Natural killer cell (primary cell): Measurements from ENCODE around the gene PRKD3. TPM values are rescaled to one million over a fixed set of nuclear protein-coding genes. Genes with fewer than 3 reads are reported as not detected.

Experiments used
- ATAC-seq, 3 donors: fragments of 150-1000 bp in 2 of 3; fragments of 200-7000 bp in 1 of 3; cut with Tn5 transposase; 1 replicate in 1 of 3; 2 replicates in 2 of 3; pipeline ENCODE4 v1.10.0; 2021; ENCODE audit warnings: mild to moderate bottlenecking in 2 of 3, moderate library complexity in 2 of 3
- DNase-seq, 2 donors: peaks; one replicate each; pipeline versions ENCODE4 v3.0.0 to v3.0.0-alpha.2; 2013 to 2021; ENCODE audit warnings: mixed read lengths in 1 of 2
- H3K27ac ChIP-seq: one replicate; pipeline ENCODE4 v1.5.1; 2013; ENCODE audit warnings: mild to moderate bottlenecking, low read length
- H3K27me3 ChIP-seq: one replicate; pipeline ENCODE4 v1.6.1; 2013; ENCODE audit warnings: low read length; ENCODE audit not compliant: control insufficient read depth, insufficient read depth
- H3K36me3 ChIP-seq: one replicate; pipeline ENCODE4 v1.6.1; 2013; ENCODE audit warnings: low read length; ENCODE audit not compliant: control insufficient read depth, insufficient read depth
- H3K4me1 ChIP-seq: one replicate; pipeline ENCODE4 v1.6.1; 2013; ENCODE audit warnings: low read length; ENCODE audit not compliant: control insufficient read depth, insufficient read depth
- H3K4me3 ChIP-seq: one replicate; pipeline ENCODE4 v1.5.1; 2013; ENCODE audit warnings: low read length
- H3K9me3 ChIP-seq: one replicate; pipeline ENCODE4 v1.6.1; 2013; ENCODE audit warnings: low read length; ENCODE audit not compliant: control insufficient read depth, insufficient read depth
- H3K27ac Mint-ChIP-seq, 2 donors: one replicate each; pipeline ENCODE4 v1.8.0; 2022; ENCODE audit warnings: mild to moderate bottlenecking in 2 of 2, mixed read lengths in 2 of 2, moderate library complexity in 1 of 2
- H3K27me3 Mint-ChIP-seq, 2 donors: one replicate each; pipeline ENCODE4 v1.8.0; 2022; ENCODE audit warnings: low read depth in 2 of 2, mixed read lengths in 2 of 2
- H3K36me3 Mint-ChIP-seq: one replicate; pipeline ENCODE4 v1.8.0; 2022; ENCODE audit warnings: mixed read lengths
- H3K4me1 Mint-ChIP-seq, 2 donors: one replicate each; pipeline ENCODE4 v1.8.0; 2022; ENCODE audit warnings: mixed read lengths in 2 of 2
- H3K4me3 Mint-ChIP-seq: one replicate; pipeline ENCODE4 v1.8.0; 2022; ENCODE audit warnings: mild to moderate bottlenecking, moderate library complexity, mixed read lengths
- H3K9me3 Mint-ChIP-seq, 2 donors: one replicate each; pipeline ENCODE4 v1.8.0; 2022; ENCODE audit warnings: mixed read lengths in 2 of 2
- WGBS: methylation state at CpG from one replicate; pipeline ENCODE4 v1.1.7; 2013; ENCODE audit warnings: missing lambda C conversion rate; ENCODE audit not compliant: insufficient coverage; 5-methylcytosine and 5-hydroxymethylcytosine counted together
- intact Hi-C: fragments of 100-400 bp; cut with micrococcal nuclease; formaldehyde crosslinking; loops from one replicate; pipeline ENCODE4 v1.14.2; 2022
- total RNA-seq, 4 donors: library from RNA; stranded (reverse); fragments of 120-200 nt in 1 of 4; gene quantifications; one replicate each; pipeline versions ENCODE4 v1.2.3 to v1.2.4, GENCODE V29; 2013 to 2022
- TF ChIP-seq, protein P1 (sequence below): fragments of 200-600 bp; IDR thresholded peaks from one replicate; pipeline ENCODE4 v1.8.0; 2022; ENCODE audit warnings: antibody characterized with exemption

The PRKD3 gene
- total RNA-seq, 3 donors from 2014 or later (not counting 1 experiment from before 2014, with no cell fraction given) = 64.4 to 76.2 (median 65.1) TPM

DNA sequence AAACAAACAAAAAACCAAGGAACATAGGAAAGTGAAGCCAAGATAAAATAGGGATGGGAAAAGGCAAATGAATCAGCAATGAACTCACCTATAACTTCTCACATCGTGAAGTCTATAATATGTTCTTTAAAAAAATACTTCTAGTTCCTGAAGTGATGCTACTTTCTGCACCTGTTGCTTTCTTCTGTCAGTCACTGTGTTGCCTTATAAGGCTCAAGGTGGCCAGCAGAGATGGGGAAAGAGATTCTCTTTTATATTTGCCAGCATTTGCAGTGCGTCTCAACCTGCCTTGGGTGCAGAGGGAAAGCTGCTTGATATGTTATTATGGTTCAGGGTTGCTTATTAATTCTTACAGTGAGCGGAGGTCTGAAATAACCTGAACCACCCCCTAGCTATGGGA, 33.8 kb upstream of the PRKD3 start:
- Mint-ChIP-seq H3K27me3 (peaks cover 23 to 70% of the 10 kb centered on the region in 2 donors), H3K4me1 (no peaks in the 10 kb centered on the region), H3K27ac (no peak overlapping the region), H3K9me3 (no peaks in the 10 kb centered on the region), H3K4me3 (no peak overlapping the region), H3K36me3 (no peaks in the 10 kb centered on the region)
- H3K4me3 ChIP-seq = no peak overlapping the region
- DNase-seq (no peak), ATAC-seq (no peak)
- peaks cover 6% of the 10 kb centered on the region for H3K27me3 ChIP-seq
- no peaks in the 10 kb centered on the region for H3K9me3 ChIP-seq
- no peak overlapping the region for H3K27ac ChIP-seq
- 80% methylated on average over 1 of the region's 3 CpGs for WGBS
- TF ChIP-seq, protein P1, sequence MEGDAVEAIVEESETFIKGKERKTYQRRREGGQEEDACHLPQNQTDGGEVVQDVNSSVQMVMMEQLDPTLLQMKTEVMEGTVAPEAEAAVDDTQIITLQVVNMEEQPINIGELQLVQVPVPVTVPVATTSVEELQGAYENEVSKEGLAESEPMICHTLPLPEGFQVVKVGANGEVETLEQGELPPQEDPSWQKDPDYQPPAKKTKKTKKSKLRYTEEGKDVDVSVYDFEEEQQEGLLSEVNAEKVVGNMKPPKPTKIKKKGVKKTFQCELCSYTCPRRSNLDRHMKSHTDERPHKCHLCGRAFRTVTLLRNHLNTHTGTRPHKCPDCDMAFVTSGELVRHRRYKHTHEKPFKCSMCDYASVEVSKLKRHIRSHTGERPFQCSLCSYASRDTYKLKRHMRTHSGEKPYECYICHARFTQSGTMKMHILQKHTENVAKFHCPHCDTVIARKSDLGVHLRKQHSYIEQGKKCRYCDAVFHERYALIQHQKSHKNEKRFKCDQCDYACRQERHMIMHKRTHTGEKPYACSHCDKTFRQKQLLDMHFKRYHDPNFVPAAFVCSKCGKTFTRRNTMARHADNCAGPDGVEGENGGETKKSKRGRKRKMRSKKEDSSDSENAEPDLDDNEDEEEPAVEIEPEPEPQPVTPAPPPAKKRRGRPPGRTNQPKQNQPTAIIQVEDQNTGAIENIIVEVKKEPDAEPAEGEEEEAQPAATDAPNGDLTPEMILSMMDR = no peak
- intact Hi-C loops = no loop called here
- no peaks in the 10 kb centered on the region for H3K36me3 ChIP-seq
- H3K4me1 ChIP-seq = no peaks in the 10 kb centered on the region

DNA sequence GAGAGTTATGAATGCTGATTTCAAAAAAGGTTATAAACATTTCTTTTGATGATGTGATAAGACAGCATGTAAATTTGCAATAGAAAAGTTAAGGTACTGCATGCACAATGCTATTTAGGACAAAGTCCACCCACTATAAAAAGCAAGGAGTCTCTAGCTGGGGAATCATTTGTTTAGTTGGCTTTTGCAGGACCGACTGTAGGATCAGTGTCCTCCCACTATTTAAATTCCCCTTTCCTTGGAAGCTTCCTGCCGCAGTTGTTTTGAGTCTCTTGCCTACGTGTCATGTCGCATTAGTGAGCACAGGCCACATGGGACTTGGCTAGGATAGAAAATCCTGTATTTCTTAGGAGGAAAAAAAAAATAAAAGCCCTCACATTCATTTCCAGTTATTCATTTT, 32.9 kb upstream of the PRKD3 start:
- H3K9me3 Mint-ChIP-seq = no peaks in the 10 kb centered on the region
- no peak overlapping the region for H3K27ac Mint-ChIP-seq
- intact Hi-C loops = no loop called here
- Histone ChIP-seq H3K27me3 (peaks cover 6% of the 10 kb centered on the region), H3K4me1 (no peaks in the 10 kb centered on the region), H3K4me3 (no peak overlapping the region), H3K9me3 (no peaks in the 10 kb centered on the region), H3K27ac (no peak overlapping the region), H3K36me3 (no peaks in the 10 kb centered on the region)
- H3K4me1 Mint-ChIP-seq = no peaks in the 10 kb centered on the region
- TF ChIP-seq, protein P1 = no peak
- no peaks in the 10 kb centered on the region for H3K36me3 Mint-ChIP-seq
- DNase-seq = no peak
- H3K27me3 Mint-ChIP-seq = peaks cover 24 to 67% of the 10 kb centered on the region in 2 donors
- no peak for ATAC-seq
- H3K4me3 Mint-ChIP-seq = no peak overlapping the region
- WGBS = 100% methylated on average over 2 of the region's 4 CpGs

DNA sequence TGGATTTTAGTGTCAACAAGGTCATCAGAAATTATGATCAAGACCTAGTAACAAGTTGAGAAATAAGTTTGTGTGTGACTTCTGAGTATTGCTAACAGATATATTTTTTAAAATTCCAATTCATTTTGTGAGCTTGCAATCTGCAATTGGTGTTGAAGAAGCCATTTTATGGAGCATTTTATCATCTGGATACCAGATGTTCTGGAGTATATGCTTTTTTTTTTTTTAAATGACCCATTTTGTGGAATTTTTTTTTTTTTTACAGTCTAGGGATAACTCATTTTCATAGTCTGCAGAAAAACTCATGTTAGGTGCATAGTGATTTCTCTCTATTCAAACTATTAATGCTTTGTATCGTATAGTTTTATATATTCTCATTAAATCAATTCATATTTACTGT, 32.4 kb upstream of the PRKD3 start:
- Histone ChIP-seq H3K9me3 (no peaks in the 10 kb centered on the region), H3K27me3 (peaks cover 6% of the 10 kb centered on the region), H3K36me3 (no peaks in the 10 kb centered on the region), H3K4me1 (no peaks in the 10 kb centered on the region), H3K4me3 (no peak overlapping the region), H3K27ac (no peak overlapping the region)
- intact Hi-C loops = no loop called here
- Mint-ChIP-seq H3K4me3 (no peak overlapping the region), H3K27ac (no peak overlapping the region), H3K9me3 (no peaks in the 10 kb centered on the region), H3K4me1 (no peaks in the 10 kb centered on the region), H3K36me3 (no peaks in the 10 kb centered on the region), H3K27me3 (peaks cover 24 to 62% of the 10 kb centered on the region in 2 donors)
- no peak for ATAC-seq
- WGBS = no CpG with 5 or more reads among the region's 1 CpG
- TF ChIP-seq, protein P1 = no peak
- no peak for DNase-seq

GRCh38 chr2:37356299-37356698, 31.7 kb upstream of the PRKD3 start:
- Histone ChIP-seq H3K4me1 (no peaks in the 10 kb centered on the region), H3K27ac (no peak overlapping the region), H3K36me3 (no peaks in the 10 kb centered on the region), H3K9me3 (no peaks in the 10 kb centered on the region), H3K27me3 (peaks cover 6% of the 10 kb centered on the region), H3K4me3 (no peak overlapping the region)
- H3K27ac Mint-ChIP-seq = no peak overlapping the region
- WGBS = 75% methylated on average over 6 of the region's 6 CpGs
- no peaks in the 10 kb centered on the region for H3K36me3 Mint-ChIP-seq
- no peaks in the 10 kb centered on the region for H3K4me1 Mint-ChIP-seq
- H3K27me3 Mint-ChIP-seq = peaks cover 24 to 59% of the 10 kb centered on the region in 2 donors
- H3K4me3 Mint-ChIP-seq = no peak overlapping the region
- TF ChIP-seq, protein P1 = no peak
- DNase-seq = no peak
- no peaks in the 10 kb centered on the region for H3K9me3 Mint-ChIP-seq
- intact Hi-C loops = no loop called here
- no peak for ATAC-seq
